ENCODE results near the gene PKP1. TPM values are rescaled to one million over a fixed set of nuclear protein-coding genes. Genes with fewer than 3 reads are reported as not detected.

Gene PKP1
- total and polyA plus RNA-seq, 4 donors = 0.08 to 0.39 (median 0.21) TPM

DNA sequence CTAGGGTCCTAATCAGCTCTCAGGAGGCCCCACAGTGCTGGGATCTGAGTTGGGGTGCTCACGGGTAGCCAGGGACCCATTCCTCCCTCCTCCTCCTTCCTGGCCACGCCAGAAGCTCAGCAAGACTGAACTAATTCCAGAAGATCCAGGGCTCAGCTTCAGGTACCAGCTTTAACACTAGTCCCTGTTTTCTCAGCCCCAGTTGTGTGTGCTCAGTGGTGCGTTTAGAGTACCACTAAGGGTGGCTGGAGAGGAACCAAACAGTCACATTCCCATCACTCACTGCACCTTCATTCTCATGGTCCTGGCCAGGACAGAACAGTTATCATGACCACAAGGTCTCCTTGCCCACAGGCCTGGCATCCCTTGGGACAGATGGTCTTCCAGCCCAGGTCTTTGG, 20.8 kb downstream of the PKP1 start:
- H3K27ac ChIP-seq (ENCODE audit: low read depth in 1 of 2, low read length in 2 of 2) = no peak overlapping the region
- no peak overlapping the region for H3K4me3 ChIP-seq (ENCODE audit: low read length in 2 of 2)
- no peak for ATAC-seq (ENCODE audit: low FRiP score)
- peak in 1 of 2 donors; percentile 38 for DNase-seq
- intact Hi-C loops (cut with DNase I) = no loop called here
- H3K9me3 ChIP-seq (ENCODE audit: control insufficient read depth, low read length) = no peaks in the 10 kb centered on the region
- no peaks in the 10 kb centered on the region for H3K4me1 ChIP-seq (ENCODE audit: control insufficient read depth in 1 of 2, insufficient read depth in 2 of 2, low read length in 2 of 2)
- no peaks in the 10 kb centered on the region for H3K27me3 ChIP-seq (ENCODE audit: control insufficient read depth in 1 of 2, insufficient read depth in 2 of 2, low read length in 1 of 2)
- no peaks in the 10 kb centered on the region for H3K36me3 ChIP-seq (ENCODE audit: control insufficient read depth in 1 of 2, insufficient read depth in 2 of 2, low read length in 1 of 2)
- 80 to 90% methylated on average over 3 of the region's 3 CpGs for WGBS, 2 donors

DNA sequence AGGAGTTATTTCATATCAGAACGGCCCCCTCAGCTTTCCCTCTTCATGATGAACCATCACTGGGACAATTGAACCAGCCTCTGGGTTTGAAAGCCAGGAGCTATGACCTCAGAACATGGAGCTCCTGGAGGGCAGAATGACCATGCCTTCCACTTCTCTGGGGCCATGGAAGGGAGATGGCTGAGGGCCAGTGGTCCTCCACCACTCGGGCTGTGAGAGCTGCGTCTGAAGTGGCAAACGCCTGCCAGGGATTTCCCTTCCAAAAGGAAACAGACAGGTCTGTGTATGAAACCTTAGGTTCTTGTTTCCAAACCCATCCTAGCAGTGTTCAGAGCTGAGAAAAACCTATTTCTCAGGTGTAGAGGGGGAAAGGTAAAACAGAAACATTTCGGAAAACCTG, 22.5 kb downstream of the PKP1 start:
- Histone ChIP-seq H3K4me3 (ENCODE audit: low read length in 2 of 2) (no peak overlapping the region), H3K4me1 (ENCODE audit: control insufficient read depth in 1 of 2, insufficient read depth in 2 of 2, low read length in 2 of 2) (no peaks in the 10 kb centered on the region), H3K36me3 (ENCODE audit: control insufficient read depth in 1 of 2, insufficient read depth in 2 of 2, low read length in 1 of 2) (no peaks in the 10 kb centered on the region), H3K27me3 (ENCODE audit: control insufficient read depth in 1 of 2, insufficient read depth in 2 of 2, low read length in 1 of 2) (no peaks in the 10 kb centered on the region), H3K27ac (ENCODE audit: low read depth in 1 of 2, low read length in 2 of 2) (no peak overlapping the region), H3K9me3 (ENCODE audit: control insufficient read depth, low read length) (no peaks in the 10 kb centered on the region)
- DNase-seq (peak in 1 of 2 donors; percentile 66), ATAC-seq (ENCODE audit: low FRiP score) (no peak)
- intact Hi-C loops (cut with DNase I) = no loop called here
- WGBS, 2 donors = 65 to 73% methylated on average over 5 of the region's 5 CpGs

DNA sequence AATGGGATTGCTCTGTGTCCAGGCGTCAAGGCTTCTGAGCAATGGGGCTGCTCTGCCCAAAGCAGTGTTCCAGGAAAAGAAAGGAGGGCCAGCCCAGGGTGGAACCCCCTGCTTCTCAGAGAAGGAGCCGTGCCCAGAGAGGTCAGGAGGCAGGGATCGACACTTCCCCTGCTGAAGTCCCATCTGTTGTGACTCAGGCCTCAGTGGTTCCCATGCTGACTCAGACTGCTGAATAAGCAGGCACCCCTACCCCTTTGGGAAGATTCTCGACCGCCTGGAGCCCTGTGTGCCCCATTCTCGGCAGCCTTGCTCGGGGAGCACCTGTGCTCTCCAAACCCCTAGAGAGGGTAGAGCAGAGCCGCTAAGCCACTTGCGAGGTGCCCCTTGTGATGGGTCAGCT, 23.9 kb downstream of the PKP1 start:
- ATAC-seq (ENCODE audit: low FRiP score) (no peak), DNase-seq (no peak)
- H3K4me1 ChIP-seq (ENCODE audit: control insufficient read depth in 1 of 2, insufficient read depth in 2 of 2, low read length in 2 of 2) = no peaks in the 10 kb centered on the region
- no peaks in the 10 kb centered on the region for H3K36me3 ChIP-seq (ENCODE audit: control insufficient read depth in 1 of 2, insufficient read depth in 2 of 2, low read length in 1 of 2)
- H3K27me3 ChIP-seq (ENCODE audit: control insufficient read depth in 1 of 2, insufficient read depth in 2 of 2, low read length in 1 of 2) = no peaks in the 10 kb centered on the region
- H3K9me3 ChIP-seq (ENCODE audit: control insufficient read depth, low read length) = no peaks in the 10 kb centered on the region
- no peak overlapping the region for H3K4me3 ChIP-seq (ENCODE audit: low read length in 2 of 2)
- intact Hi-C loops (cut with DNase I) = no loop called here
- WGBS, 2 donors = 88 to 89% methylated on average over 9 of the region's 9 CpGs
- no peak overlapping the region for H3K27ac ChIP-seq (ENCODE audit: low read depth in 1 of 2, low read length in 2 of 2)

DNA sequence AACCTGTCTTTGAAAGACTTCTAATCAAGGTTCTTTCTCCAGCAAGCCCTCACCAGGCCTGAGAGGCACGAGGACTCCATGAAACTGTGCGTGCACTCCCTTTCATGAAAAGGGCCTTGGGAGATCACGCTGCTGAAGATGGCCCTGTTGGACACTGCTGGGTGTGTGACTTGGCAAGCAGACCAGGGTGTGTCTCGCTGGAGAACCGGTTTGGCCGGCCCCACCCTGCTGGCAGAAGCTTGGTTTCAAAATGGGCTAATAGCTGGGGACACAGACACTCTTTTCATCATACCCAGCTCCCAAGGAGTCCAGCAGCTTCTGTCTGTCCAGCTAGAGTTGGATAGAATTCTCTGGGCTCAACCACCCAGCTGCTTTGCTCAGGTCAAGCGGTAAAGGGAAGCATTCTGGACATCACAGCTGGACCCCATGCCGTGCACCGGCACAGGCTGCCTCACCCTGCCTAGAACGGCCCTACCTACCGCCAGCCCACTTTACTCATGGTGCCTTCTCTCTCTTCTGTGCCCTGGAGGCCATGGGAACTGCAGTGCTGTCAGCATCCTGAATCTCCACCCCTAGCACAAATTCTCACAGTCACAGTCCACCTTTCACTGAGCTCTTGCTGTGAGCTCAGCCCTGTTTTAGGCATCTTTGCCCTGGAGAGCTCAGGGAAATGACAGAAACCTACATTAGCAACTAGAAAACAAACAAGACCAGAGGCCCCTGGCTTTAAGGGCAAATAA, 24.6 kb downstream of the PKP1 start:
- Histone ChIP-seq H3K27me3 (ENCODE audit: control insufficient read depth in 1 of 2, insufficient read depth in 2 of 2, low read length in 1 of 2) (no peaks in the 10 kb centered on the region), H3K27ac (ENCODE audit: low read depth in 1 of 2, low read length in 2 of 2) (no peak overlapping the region), H3K4me1 (ENCODE audit: control insufficient read depth in 1 of 2, insufficient read depth in 2 of 2, low read length in 2 of 2) (no peaks in the 10 kb centered on the region), H3K9me3 (ENCODE audit: control insufficient read depth, low read length) (no peaks in the 10 kb centered on the region), H3K36me3 (ENCODE audit: control insufficient read depth in 1 of 2, insufficient read depth in 2 of 2, low read length in 1 of 2) (no peaks in the 10 kb centered on the region), H3K4me3 (ENCODE audit: low read length in 2 of 2) (no peak overlapping the region)
- intact Hi-C loops (cut with DNase I) = no loop called here
- DNase-seq (no peak), ATAC-seq (ENCODE audit: low FRiP score) (no peak)
- WGBS, 2 donors = 83 to 88% methylated on average over 11 of the region's 11 CpGs

DNA sequence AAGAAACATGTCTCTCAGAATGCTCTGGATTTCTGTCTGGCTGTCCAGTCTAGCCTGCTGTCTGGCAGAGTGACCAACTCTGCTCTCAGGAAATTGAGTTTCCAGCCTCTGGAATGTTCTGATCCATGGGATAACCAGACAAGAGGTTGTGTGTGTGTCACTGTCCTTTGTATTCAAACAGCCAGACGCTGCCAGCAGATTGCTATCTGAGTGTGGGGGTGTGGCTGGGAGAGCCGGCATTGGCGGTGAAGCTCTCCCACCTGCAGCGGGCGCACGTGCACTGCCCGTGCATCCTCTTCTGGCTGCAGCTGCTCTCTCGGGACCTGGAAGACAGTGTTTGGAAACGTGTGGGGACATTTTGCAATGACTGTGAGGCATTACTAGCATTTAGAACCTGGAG, 26.1 kb downstream of the PKP1 start:
- Histone ChIP-seq H3K4me1 (ENCODE audit: control insufficient read depth in 1 of 2, insufficient read depth in 2 of 2, low read length in 2 of 2) (no peaks in the 10 kb centered on the region), H3K4me3 (ENCODE audit: low read length in 2 of 2) (no peak overlapping the region), H3K36me3 (ENCODE audit: control insufficient read depth in 1 of 2, insufficient read depth in 2 of 2, low read length in 1 of 2) (no peaks in the 10 kb centered on the region), H3K27ac (ENCODE audit: low read depth in 1 of 2, low read length in 2 of 2) (no peak overlapping the region), H3K27me3 (ENCODE audit: control insufficient read depth in 1 of 2, insufficient read depth in 2 of 2, low read length in 1 of 2) (no peaks in the 10 kb centered on the region), H3K9me3 (ENCODE audit: control insufficient read depth, low read length) (no peaks in the 10 kb centered on the region)
- ATAC-seq (ENCODE audit: low FRiP score) = peak; percentile 52
- no peak for DNase-seq
- 8 to 11% methylated on average over 9 of the region's 9 CpGs for WGBS, 2 donors
- intact Hi-C loops (cut with DNase I) = no loop called here

DNA sequence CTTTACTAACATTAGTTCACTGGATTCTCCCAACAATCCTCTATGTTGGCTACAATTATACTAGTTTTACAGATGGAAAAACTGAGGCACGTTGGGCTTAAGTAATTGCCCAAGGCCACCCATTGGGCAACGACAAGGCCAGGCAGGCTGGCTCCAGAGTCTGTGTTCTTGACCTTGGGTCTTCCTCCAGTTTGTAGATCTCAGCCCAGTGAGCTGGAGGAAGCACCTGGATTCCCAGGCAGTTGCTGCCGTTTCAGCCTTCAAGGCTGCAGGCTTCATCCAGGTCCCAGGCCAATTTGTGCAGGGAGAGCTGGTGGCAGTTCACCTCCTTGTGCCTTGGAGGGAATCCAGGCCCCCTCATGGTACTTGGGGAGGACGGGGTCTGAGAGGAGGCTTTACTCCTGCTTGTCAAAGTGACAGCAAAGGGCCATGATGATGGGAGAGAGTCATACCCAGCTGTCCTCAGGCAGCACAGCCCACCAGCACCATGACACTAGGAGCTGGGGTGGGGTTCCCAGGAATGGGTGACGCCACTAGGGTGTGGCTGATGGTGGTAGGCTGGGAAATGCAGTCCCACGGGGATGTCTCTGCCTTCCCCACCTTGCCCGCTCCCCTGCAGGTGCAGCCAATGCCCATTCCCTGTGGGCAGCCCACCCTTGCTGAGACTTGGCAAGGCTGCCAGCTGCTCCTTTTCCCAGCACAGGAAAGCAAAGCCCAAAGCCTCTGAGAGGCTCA, 27.1 kb downstream of the PKP1 start:
- intact Hi-C loops (cut with DNase I) = no loop called here
- DNase-seq = no peak
- H3K4me1 ChIP-seq (ENCODE audit: control insufficient read depth in 1 of 2, insufficient read depth in 2 of 2, low read length in 2 of 2) = no peaks in the 10 kb centered on the region
- H3K9me3 ChIP-seq (ENCODE audit: control insufficient read depth, low read length) = no peaks in the 10 kb centered on the region
- H3K4me3 ChIP-seq (ENCODE audit: low read length in 2 of 2) = no peak overlapping the region
- no peak for ATAC-seq (ENCODE audit: low FRiP score)
- H3K27ac ChIP-seq (ENCODE audit: low read depth in 1 of 2, low read length in 2 of 2) = no peak overlapping the region
- H3K27me3 ChIP-seq (ENCODE audit: control insufficient read depth in 1 of 2, insufficient read depth in 2 of 2, low read length in 1 of 2) = no peaks in the 10 kb centered on the region
- 82 to 84% methylated on average over 7 of the region's 7 CpGs for WGBS, 2 donors
- H3K36me3 ChIP-seq (ENCODE audit: control insufficient read depth in 1 of 2, insufficient read depth in 2 of 2, low read length in 1 of 2) = no peaks in the 10 kb centered on the region

DNA sequence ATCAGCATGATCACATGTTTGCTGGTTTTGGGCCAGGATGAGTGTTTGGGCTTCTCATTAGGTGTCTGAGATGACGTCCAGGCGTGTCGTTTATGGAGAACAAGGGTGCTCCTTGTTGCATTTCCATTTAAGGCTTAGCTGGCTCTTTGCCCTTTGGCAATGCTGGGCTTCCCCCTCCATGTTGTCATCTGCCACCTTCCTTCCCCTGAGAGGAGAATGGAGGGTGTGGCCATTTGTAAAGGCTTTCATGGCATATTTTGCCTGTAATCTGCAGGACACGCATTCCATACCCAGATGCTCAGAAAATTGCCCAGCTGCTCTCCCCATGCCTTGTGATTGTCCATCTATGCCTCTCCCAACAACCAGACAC, 27.7 kb downstream of the PKP1 start:
- no peak overlapping the region for H3K27ac ChIP-seq (ENCODE audit: low read depth in 1 of 2, low read length in 2 of 2)
- H3K4me1 ChIP-seq (ENCODE audit: control insufficient read depth in 1 of 2, insufficient read depth in 2 of 2, low read length in 2 of 2) = no peaks in the 10 kb centered on the region
- ATAC-seq (ENCODE audit: low FRiP score) (no peak), DNase-seq (no peak)
- H3K27me3 ChIP-seq (ENCODE audit: control insufficient read depth in 1 of 2, insufficient read depth in 2 of 2, low read length in 1 of 2) = no peaks in the 10 kb centered on the region
- intact Hi-C loops (cut with DNase I) = no loop called here
- WGBS, 2 donors = 75 to 82% methylated on average over 4 of the region's 4 CpGs
- no peaks in the 10 kb centered on the region for H3K9me3 ChIP-seq (ENCODE audit: control insufficient read depth, low read length)
- no peak overlapping the region for H3K4me3 ChIP-seq (ENCODE audit: low read length in 2 of 2)
- H3K36me3 ChIP-seq (ENCODE audit: control insufficient read depth in 1 of 2, insufficient read depth in 2 of 2, low read length in 1 of 2) = no peaks in the 10 kb centered on the region

DNA sequence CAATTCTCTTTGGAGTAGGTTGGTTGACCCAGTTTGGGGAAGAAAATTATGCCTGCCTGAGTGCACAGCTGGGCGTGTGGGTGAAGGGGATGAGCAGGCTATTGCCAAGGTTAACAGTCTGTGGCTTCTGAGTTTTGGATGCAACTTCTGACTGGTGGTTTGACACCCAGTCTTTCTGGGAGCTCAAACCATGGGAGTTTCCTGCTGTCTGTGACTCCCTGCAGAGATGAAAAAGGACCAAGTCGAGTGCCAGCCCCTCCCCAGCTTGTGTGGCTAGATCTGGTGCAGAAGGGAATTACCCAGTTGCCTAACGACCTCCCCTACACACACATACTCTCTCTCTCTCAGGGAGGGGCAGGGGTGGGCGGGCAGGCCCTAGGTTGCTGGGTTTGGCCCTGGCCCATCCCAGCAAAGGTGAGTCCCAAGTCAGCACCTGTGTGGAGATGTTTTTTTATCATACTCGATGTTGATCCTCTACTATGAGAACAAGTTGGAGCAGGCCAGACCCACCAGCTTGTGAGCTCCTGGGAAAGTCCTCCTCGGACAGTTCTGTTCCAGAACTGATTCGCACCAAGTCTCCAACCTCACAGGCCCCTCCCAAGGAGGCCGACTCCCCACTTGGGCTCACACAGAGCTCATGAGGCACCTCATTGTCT, 28.2 kb downstream of the PKP1 start:
- 46 to 74% methylated on average over 8 of the region's 8 CpGs for WGBS, 2 donors
- Histone ChIP-seq H3K27ac (ENCODE audit: low read depth in 1 of 2, low read length in 2 of 2) (no peak overlapping the region), H3K4me1 (ENCODE audit: control insufficient read depth in 1 of 2, insufficient read depth in 2 of 2, low read length in 2 of 2) (no peaks in the 10 kb centered on the region), H3K4me3 (ENCODE audit: low read length in 2 of 2) (no peak overlapping the region), H3K9me3 (ENCODE audit: control insufficient read depth, low read length) (no peaks in the 10 kb centered on the region), H3K36me3 (ENCODE audit: control insufficient read depth in 1 of 2, insufficient read depth in 2 of 2, low read length in 1 of 2) (no peaks in the 10 kb centered on the region), H3K27me3 (ENCODE audit: control insufficient read depth in 1 of 2, insufficient read depth in 2 of 2, low read length in 1 of 2) (no peaks in the 10 kb centered on the region)
- no peak for DNase-seq
- intact Hi-C loops (cut with DNase I) = no loop called here
- no peak for ATAC-seq (ENCODE audit: low FRiP score)

DNA sequence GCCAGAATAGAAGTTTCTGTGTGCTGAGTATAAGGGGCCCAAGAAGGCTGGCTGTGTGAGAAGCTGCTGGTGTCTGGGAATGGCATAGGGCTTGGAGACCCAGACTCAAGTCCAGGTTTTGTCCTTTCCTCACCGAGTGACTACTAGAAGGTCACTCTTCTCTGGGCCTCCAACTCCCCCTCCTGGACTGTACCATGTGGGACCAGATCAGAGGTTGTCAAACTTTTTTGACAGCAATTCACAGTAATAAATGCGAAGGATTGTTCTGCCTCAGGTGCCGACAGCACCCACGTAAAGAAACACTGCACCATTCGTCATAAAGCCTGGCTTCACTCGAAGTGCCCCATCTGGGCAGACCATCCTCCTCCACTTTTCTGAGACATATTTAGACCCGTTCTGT, 29.0 kb downstream of the PKP1 start:
- no peak for DNase-seq
- 91 to 93% methylated on average over 7 of the region's 7 CpGs for WGBS, 2 donors
- no peaks in the 10 kb centered on the region for H3K36me3 ChIP-seq (ENCODE audit: control insufficient read depth in 1 of 2, insufficient read depth in 2 of 2, low read length in 1 of 2)
- no peaks in the 10 kb centered on the region for H3K27me3 ChIP-seq (ENCODE audit: control insufficient read depth in 1 of 2, insufficient read depth in 2 of 2, low read length in 1 of 2)
- H3K27ac ChIP-seq (ENCODE audit: low read depth in 1 of 2, low read length in 2 of 2) = no peak overlapping the region
- intact Hi-C loops (cut with DNase I) = no loop called here
- no peaks in the 10 kb centered on the region for H3K4me1 ChIP-seq (ENCODE audit: control insufficient read depth in 1 of 2, insufficient read depth in 2 of 2, low read length in 2 of 2)
- no peak for ATAC-seq (ENCODE audit: low FRiP score)
- H3K4me3 ChIP-seq (ENCODE audit: low read length in 2 of 2) = no peak overlapping the region
- no peaks in the 10 kb centered on the region for H3K9me3 ChIP-seq (ENCODE audit: control insufficient read depth, low read length)
